HG03575 (cell line): Measurements from ENCODE around the gene RPH3AL.
"Not testable (repeated sequence)": the region's sequence is repeated elsewhere in the genome, so short reads cannot be mapped to it uniquely, and the experiment has no call there.

Source experiments
- ATAC-seq: cut with Tn5 transposase; IDR thresholded peaks from one replicate; pipeline ENCODE4 v1.9.1; 2021; ENCODE audit not compliant: unreplicated experiment, insufficient number of reproducible peaks, low FRiP score; ENCODE audit errors: extremely low read depth

RPH3AL gene

DNA sequence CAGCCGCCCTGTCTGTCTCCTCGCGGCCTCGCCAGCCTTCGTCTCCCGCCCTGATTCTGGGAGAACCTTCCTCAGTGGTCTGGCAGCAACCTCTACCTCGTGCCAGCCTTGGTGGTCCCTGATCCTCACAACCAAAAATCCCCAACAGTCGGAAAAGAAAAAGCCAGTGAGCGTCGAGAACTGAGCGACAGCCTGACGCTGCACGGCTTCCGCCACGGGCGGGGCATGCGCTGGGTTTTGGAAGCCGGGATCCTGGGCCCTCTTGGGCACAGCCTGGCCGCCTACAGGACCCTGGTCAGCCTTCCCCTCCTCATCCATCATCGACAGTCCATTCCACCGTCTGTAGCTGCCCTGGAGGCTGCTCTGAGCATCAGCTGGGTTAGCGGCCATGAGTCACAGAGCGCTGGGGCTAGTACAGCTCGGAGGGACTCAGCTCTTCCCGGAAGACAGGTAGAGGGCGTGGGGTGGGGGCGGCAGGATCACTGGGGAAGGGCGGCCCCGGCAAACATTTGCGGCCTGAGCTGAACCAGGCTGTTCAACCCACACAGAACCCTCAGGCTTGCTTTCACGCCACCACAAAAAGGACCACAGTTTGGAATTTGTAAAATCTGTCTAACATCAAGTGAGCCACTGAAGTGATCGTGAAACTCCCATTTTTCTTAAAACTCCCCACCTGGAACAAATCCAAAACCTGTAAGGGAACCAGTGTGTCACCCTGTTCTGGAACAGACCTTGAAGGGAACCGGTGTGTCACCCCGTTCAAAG lies 115.8 kb downstream of the RPH3AL start:
- no peak for ATAC-seq

DNA sequence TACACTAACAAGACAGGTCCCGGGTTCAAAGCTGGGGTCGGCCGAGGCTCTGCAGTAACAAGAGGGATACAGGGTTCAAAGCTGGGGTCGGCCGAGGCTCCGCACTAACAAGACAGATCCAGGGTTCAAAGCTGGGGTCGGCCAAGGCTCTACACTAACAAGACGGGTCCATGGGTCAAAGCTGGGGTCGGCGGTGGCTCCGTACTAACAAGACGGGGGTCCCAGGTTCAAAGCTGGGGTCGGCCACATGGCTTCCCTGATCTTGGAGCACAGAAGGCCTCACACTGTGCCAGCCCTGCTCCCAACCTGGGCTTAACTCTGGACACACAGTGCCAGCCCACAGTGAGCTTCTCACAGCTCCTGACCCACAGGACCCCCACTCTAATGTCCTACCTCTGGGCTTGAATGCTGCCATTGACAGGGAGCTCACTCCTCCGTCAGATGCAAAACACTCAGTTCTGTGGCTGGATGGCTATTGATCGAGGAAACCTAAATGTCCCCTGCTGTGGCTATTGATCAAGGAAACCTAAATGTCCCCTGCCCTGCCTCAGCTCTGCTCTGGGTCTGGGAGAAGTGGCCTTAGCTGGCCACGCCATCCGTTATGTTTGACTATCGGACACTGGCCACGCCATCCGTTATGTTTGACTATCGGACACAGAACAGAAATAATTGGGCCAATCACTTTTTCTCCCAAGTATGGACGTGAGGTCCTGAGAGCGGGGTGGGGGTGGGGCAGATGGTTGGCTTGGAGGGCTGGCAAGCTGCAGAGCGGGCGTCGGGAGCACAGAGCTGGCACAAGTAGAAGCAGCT lies 116.6 kb downstream of the RPH3AL start:
- no peak for ATAC-seq

DNA sequence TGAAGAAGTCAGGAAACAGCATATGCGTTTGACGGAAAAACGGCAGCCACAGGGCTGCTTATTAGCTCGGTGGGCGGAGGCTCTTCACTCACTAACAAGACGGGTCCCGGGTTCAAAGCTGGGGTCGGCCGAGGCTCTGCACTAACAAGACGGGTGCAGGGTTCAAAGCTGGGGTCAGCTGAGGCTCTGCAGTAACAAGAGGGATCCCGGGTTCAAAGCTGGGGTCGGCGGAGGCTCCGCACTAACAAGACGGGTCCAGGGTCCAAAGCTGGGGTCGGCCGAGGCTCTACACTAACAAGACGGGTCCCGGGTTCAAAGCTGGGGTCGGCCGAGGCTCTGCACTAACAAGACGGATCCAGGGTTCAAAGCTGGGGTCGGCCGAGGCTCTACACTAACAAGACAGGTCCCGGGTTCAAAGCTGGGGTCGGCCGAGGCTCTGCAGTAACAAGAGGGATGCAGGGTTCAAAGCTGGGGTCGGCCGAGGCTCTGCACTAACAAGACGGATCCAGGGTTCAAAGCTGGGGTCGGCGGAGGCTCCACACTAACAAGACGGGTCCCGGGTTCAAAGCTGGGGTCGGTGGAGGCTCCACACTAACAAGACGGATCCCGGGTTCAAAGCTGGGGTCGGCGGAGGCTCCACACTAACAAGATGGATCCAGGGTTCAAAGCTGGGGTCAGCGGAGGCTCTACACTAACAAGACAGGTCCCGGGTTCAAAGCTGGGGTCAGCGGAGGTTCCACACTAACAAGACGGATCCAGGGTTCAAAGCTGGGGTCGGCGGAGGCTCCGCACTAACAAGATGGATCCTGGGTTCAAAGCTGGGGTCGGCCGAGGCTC lies 117.4 kb downstream of the RPH3AL start:
- not testable (repeated sequence) for ATAC-seq

DNA sequence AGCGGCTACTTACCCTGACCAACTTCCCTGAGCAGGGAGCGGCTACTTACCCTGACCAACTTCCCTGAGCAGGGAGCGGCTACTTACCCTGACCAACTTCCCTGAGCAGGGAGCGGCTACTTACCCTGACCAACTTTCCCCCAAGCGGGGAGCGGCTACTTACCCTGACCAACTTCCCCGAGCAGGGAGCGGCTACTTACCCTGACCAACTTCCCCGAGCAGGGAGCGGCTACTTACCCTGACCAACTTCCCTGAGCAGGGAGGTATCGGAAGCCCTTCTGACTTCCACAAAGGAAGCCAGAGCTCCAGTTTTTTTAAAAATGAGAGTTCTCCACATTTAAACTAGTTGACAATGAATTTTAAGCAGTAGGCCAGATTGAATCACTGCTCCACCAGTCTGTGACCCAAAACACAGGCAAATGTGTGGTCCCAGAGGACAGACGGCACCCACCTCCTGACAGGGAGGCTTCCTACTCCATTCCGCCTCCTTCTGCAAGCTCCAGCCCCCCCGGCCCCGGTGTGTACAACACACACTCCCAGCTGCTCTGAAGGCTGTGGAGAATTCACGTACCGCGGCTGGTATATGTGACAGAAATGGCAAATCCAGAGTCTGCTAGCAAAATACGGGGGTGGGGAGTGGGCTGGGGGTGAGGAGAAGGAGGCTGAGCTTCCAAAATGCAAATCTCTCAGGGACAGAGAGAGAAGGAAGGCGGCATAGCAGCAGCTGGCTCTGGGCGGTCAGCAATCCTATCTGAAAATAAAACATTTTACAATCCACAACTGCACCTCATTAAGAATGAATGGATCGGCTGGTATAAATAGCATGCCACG lies 118.2 kb downstream of the RPH3AL start:
- ATAC-seq, result not testable (repeated sequence)

DNA sequence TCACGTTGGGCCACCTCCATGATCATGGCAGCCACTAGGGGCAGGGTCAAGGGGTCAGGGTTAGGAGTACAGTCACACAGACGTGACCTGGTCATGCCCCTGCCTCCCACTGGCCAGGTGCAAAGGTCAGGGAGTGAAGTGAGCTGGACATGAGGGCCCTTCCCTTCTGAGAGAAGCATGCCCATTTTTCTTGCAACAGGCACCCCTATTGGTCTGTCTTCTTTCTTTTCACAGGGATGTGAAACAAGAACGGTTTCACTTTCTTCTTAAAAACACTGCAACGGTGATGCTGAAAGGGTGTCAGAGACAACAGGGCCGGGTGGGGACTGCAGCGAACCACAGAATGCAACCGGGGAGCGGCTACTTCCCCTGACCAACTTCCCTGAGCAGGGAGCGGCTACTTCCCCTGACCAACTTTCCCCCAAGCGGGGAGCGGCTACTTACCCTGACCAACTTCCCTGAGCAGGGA lies 119.1 kb downstream of the RPH3AL start:
- no peak for ATAC-seq

DNA sequence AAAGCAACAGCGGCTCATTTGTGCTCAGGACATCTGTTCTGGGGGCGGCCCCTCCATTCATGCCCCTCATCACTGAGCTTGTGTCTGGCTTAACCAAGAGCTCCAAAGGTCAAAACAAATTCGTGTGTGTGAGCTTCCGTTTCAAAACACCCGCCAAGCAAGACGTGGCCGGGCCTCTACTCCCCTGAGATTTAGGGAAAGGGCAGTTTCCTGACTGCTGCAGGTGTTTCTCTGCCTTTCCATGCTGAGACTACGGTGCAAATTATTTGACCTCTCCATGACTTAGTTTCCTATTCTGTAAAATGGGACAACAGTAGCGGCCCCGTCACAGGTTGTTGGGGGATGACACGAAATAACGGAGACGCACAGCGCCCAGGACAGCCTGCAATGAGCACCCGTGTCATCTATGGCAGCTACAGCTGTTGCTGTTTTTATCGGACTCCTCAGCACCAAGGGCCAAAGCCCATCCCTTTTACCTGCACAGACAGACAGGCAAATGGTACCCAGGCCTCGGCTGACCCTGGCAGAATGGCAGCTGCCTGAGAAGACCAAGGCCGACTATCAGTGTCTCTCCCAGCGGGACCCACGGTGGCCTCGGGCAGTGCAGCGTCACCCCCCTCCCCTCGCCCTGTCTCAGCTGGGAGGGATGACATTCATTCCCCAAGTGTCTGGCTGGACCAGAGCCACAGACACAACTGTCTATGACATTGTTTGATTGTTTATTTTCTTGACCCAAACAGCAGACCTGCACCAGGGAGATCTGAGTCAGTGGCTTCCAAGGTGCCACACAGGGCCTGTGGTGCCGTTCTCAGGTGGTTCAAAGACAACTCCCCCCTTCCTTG lies 120.4 kb downstream of the RPH3AL start:
- no peak for ATAC-seq

DNA sequence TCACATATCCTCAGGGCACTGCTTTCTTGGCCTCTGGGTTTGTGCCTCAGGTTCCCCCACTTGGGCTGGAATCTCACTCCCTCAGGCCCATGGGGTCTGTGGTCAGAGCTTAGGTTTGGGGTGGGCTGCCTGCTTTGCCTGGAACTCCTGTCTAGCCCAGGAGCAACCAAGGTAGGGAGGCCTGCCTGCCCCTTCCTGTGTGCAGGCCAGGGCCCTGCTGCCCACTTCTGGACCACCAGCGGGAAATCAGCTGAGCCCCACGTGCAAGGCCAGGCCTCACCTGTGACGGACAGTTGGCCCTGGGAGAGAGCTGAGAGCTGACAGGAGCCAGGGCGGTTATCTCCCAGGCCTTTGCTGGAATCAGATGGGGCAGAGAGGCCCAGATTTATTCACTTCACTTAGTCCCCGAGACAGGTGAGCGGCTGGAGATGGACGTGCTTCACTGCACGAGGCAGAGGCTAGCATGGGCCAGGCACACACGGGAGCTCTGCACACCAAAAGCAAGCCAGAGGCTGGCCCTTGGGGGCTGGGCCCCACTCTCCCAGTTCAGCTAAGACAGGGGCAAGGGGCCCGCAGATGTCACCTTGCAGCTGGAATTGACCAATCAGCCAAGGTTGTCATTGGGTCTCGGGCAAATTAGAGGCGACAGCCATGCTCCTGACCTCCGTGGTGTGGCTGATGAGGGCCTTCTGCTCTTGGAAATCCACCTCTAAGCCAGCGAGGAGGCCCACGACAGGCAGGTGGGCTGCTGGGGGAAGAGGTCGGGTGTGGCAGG lies 121.2 kb downstream of the RPH3AL start:
- ATAC-seq, result no peak

DNA sequence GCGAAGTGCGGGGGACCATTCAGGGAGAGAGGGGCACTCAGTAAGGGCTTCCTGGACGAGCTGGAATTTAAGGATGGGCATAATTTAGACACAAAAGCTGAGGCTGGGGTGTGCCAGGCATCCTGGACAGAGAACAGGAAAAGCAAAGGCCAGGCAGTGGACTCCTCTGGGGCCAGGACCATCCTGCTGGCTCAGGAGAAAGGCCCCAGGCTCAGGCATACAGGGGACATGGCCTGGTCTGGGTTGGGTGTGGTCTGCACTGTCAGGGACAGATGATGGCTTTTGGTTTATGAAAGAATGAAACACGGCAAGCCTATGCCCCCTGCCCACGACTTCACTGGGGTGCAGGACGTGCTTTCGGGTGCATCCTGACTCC lies 122.2 kb downstream of the RPH3AL start:
- no peak for ATAC-seq

DNA sequence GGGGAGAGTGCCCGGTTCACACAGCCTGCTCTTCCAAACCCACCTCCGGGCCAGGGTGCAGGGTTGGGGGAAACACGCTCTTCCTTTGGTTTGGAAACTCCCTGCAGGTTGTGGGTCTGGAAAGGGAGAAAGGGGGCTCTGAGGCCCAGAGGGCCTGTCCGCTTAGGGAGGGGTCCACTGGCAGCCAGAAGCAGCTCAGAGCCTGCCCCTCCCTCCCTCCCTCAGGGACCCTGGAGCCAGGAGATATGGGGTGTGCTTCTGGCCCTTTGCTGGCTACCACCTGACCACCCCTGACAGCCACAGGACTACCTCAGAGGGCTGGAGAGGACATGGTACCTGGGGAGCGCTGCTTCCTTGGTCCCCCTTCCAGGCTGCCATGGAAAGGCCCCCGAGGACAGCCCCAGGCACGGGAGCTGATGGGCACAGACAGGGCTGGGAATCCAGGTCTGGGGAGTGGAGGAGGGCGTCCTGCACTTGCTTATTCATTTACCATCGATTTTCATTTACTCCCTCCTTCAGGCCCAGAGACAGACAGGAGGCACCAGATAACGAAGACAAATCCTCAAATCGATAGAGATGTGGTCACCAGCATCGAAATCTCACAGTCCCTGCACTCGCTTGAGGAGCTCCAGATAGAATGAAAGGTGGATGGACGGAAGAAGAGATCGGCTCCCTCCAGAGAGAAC lies 122.8 kb downstream of the RPH3AL start:
- no peak for ATAC-seq

DNA sequence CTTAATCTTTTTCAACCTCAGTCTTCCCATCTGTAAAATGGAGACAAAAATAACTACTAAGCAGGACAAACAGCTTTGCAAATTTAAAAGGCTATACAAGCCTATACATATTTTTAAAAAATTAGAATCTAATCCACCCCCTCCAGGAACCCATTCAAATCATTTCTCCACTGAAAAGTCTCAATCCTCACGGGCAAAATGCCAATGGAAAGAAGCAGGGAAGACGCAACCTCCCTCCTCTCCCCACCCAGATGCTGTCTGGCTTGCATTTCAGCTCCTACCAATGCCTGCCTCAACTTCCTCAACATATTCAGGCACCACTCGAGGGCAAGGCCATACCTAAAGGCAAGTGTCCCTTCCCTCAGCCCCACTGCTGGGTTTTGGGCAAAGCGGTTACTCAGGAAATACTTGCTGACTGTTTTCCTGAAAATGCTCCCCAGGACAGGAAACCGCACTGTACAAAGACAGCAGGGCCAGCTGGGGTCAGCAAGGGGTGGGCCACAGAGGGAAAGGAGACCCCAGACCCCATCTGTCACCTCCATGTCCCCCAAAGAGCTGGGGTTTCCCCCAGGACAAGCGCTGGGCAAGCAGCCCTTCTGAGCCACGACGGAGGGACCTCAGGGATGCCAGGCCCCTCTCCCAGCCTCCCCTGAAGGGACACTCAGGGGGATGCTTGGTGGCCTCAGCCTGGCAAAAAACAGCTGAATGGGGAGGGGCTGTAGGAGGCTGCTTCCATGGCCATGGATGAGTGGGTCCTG lies 123.5 kb downstream of the RPH3AL start:
- ATAC-seq, result no peak

DNA sequence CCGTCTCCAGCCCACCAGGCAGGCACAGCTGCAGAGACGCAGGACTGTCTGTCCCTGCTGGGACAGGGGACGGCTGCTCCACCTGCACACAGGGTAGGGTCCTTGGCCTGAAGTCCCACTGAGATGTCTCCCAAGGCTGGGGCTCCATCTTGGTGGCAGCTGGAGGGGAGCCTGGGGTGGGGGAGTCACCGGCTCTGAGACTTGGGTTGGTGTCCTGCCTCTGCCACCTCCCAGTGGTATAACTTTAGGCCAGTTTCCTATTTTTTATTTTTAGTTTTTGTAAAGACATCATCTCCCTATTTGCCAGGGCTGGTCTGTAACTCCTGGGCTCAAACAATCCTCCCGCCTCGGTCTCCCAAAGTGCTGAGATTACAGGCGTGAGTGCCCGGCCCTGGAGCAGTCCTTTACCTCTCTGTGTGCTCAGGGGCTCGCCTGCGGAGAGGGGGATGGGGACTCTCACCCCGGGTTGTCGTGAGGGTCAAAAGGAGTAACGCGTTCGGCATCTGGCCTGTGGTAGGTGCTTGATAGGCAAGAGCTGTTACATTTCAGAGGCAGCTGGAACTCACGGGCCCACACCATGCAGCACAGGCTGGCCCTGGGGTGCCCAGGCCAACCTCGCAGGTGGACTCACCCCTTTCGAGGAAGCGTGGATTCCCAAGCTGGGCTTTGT lies 124.5 kb downstream of the RPH3AL start:
- ATAC-seq, result no peak

DNA sequence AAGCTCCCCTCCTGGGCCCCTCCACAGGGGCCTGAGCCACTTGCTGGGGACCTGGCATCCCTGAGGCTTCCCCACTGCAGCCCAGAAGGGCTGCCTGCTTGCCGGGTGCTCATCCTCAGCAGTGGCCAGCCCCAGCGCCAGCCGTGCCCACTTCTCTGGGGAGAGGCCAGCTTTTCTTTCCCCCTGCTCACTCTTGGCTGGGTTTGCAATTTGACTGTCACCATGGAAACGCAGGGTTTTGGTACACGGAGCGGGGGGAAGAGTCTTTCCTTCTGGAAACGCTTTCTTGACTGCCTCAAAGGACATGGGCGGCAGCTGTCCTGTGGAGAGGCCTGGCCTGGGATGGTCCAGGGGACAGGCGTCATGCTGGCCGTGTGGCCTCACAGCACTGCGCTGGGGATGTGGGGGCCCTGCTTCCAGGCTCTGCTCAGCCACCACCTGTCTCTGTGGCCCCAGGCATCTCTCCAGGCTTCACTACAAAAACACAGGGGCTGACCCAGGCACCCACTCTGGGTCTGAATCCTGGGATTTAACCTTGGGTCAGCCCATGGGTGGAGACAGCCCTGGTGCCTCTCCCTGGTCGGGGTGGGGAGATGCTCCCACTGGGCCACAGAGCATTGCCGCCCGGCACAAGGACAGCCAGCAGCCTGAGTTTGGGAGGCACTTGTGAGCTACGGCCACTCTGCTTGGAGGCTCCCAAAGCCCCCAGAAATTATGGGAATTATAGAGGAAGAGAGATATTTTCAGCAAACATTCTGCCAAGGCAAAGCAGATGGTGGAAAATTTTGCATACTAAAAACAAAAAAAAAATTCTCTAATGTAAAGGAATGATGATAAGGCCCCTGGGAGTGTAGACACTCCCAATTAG lies 125.3 kb downstream of the RPH3AL start:
- no peak for ATAC-seq

DNA sequence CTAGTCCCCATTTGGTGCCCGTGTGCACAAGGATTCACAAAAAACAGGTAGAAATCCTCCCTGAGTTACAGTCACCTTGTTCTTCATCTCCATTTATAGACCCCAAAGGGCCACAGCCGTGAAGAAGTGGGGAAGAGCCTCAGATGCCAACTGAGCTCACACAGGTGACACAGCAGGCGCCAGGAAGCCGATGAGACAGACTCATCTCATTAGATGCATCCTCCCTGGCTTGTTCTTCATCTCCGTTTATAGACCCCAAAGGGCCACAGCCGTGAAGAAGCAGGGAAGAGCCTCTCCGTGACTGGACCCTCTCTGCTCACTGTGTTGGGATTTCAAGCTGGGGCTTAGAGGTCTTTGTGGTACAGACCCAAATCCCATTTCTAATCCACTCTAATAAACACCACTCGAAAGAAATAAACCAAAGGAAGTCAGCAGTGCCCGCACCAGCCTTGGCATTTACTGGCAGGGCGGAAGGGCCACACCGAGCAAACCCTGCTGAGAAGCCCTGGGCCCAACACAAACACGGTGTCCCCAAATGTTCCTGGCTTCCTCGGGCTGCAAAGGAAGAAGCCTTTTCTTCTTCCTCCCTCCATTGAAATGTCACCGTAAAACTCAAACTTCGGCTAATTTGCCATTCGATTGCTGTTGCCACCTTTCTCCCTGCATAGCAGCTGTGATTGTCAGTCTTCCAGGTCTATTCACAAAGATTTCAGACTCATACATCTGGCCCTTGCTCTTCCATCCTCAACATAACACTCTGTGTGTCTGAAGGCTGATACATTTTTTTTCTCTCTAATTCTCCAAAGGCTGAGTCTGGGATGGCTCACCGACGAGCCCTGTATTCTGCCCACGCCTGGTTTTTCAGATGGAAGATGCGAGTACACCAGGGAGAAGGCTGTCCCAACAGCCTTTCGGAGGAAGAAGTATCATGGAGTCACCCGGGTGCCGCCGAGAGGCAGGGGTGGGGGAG lies 126.2 kb downstream of the RPH3AL start:
- no peak for ATAC-seq

DNA sequence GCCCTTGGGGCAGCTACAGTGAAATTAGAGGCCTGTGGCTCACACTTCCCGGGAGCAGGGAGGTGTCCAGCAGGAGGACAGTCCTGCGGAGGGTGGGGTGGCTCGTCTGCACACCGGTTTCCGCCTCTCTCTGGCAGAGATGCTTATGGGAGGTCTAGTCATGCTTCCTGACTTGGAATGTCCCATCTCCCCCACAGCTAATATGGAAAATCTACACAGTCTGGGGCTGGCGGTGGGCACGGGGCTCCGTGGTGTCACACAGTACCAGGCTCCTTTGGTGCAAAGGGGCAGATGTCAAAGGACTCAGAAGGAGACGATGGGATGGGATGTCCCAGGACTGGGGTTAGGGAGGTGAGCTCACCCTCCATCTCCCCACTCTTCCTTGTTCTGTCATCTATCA lies 127.1 kb downstream of the RPH3AL start:
- no peak for ATAC-seq
